PFSK-1 (cell line): Measurements from ENCODE around the gene POC1B.

ENCODE experiments used
- FOXP2 ChIP-seq: optimal IDR thresholded peaks from 2 replicates; pipeline ENCODE3; 2011; ENCODE audit warnings: borderline replicate concordance, control low read depth, inconsistent platforms; ENCODE audit not compliant: insufficient read depth; ENCODE audit errors: extremely low read length, extremely low read depth
- POLR2AphosphoS5 ChIP-seq: IDR thresholded peaks from 2 replicates; pipeline ENCODE4 v1.6.1; 2012; ENCODE audit warnings: low read depth, mild to moderate bottlenecking, control low read depth, low read length, moderate library complexity
- SIN3A ChIP-seq: IDR thresholded peaks from 2 replicates; pipeline ENCODE4 v1.6.1; 2012; ENCODE audit warnings: mild to moderate bottlenecking, low read length, moderate library complexity, borderline replicate concordance; ENCODE audit not compliant: insufficient read depth
- TAF1 ChIP-seq: IDR thresholded peaks from 2 replicates; pipeline ENCODE4 v1.6.1; 2012; ENCODE audit warnings: low read length, control low read depth, borderline replicate concordance; ENCODE audit not compliant: insufficient read depth
- TF ChIP-seq, protein P1 (sequence below), 2 experiments: IDR thresholded peaks; 2 replicates each; pipeline versions ENCODE4 v1.6.1 to v1.8.0; 2011 to 2012; ENCODE audit warnings: low read depth in 2 of 2, low read length in 2 of 2, control low read depth in 1 of 2, inconsistent platforms in 1 of 2, mild to moderate bottlenecking in 1 of 2, moderate library complexity in 1 of 2; ENCODE audit not compliant: insufficient read depth in 1 of 2

POC1B gene

DNA sequence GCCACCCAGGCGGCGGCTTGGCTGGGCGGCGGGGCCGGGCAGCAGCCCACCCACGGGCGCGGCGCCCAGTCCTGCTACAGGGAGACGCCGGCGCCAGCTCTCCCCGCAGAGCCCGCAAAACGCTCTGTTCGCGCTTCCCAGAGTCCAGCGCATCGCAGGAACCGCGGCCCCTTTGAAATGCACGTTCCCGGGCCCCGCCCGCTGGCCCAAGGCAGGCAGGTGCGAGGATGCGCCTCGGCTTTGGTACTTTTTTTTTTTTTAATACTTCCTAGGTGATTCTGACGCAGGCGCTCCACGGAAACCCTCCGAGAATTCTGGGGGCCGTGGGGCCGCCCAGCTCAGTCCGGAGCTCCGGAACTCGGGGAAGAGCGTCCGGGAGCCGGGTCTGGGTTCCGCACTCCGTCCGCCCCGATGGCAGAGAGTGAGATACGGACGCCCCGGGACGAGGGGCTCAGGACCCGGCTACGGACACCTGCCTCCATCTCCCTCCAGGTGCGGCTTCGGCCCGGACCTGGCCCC is 483 bp downstream of the POC1B start:
- TF ChIP-seq FOXP2 = no peak
- TF ChIP-seq TAF1 = no peak
- TF ChIP-seq, protein P1, sequence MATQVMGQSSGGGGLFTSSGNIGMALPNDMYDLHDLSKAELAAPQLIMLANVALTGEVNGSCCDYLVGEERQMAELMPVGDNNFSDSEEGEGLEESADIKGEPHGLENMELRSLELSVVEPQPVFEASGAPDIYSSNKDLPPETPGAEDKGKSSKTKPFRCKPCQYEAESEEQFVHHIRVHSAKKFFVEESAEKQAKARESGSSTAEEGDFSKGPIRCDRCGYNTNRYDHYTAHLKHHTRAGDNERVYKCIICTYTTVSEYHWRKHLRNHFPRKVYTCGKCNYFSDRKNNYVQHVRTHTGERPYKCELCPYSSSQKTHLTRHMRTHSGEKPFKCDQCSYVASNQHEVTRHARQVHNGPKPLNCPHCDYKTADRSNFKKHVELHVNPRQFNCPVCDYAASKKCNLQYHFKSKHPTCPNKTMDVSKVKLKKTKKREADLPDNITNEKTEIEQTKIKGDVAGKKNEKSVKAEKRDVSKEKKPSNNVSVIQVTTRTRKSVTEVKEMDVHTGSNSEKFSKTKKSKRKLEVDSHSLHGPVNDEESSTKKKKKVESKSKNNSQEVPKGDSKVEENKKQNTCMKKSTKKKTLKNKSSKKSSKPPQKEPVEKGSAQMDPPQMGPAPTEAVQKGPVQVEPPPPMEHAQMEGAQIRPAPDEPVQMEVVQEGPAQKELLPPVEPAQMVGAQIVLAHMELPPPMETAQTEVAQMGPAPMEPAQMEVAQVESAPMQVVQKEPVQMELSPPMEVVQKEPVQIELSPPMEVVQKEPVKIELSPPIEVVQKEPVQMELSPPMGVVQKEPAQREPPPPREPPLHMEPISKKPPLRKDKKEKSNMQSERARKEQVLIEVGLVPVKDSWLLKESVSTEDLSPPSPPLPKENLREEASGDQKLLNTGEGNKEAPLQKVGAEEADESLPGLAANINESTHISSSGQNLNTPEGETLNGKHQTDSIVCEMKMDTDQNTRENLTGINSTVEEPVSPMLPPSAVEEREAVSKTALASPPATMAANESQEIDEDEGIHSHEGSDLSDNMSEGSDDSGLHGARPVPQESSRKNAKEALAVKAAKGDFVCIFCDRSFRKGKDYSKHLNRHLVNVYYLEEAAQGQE (IDR thresholded peaks at IDR 0.05; ENCODE audit: insufficient read depth in 1 of 2, low read depth in 2 of 2, low read length in 2 of 2) = no peak
- no peak for TF ChIP-seq SIN3A
- TF ChIP-seq POLR2AphosphoS5 = no peak

DNA sequence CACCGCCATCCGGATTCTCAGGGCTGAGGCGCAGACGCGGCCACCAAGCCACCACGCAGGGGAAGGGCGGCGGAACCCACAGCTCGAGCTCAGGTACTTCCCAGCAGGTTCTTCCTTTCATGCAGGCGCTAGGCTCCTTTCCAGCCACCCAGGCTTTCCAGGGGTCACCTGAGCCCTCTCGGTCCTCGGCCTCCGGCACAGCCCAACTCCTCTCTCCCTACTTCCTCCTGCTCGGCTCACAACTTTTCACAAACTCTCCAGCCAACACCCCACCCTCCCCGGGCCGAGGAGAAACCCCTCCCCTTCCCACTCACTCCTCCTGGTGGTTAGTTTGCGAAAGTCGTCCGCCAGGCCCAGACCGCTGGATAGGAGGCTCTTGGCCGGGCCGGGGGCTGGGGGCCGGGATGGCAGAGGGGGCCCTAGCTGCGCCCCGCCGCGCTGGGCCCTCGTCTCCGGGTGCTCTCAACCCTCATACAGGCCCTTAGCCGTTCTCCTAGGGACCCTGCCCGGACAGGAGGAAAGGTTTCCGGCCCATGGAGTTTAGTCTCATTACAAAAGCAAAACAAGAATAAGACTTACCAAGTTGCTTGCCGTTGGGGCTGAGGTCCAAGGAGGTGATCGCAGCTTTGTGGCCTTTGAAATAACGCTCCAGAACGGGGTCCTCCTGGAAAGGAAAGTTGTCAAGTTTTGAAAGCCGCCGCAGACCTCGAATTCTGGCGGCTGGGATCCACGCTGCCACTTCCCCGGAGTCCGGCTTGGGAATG is 1.1 kb downstream of the POC1B start, which contains the start of gene GALNT4:
TSS of gene GALNT4 (minus strand) at position 256 of the 764 bp plus-strand sequence. CDS start at position 9, 247 bp downstream.
- TF ChIP-seq TAF1 = no peak
- TF ChIP-seq POLR2AphosphoS5 = peak; percentile 52; the same call in 1 of the 2 replicates
- TF ChIP-seq, protein P1 (IDR thresholded peaks at IDR 0.05; ENCODE audit: insufficient read depth in 1 of 2, low read depth in 2 of 2, low read length in 2 of 2) = 0 out of 4 replicates have a peak, but pooled peaks of 1 of the 2 experiments have one; percentile 8
- TF ChIP-seq FOXP2 = peak; percentile 26
- TF ChIP-seq SIN3A = no peak

DNA sequence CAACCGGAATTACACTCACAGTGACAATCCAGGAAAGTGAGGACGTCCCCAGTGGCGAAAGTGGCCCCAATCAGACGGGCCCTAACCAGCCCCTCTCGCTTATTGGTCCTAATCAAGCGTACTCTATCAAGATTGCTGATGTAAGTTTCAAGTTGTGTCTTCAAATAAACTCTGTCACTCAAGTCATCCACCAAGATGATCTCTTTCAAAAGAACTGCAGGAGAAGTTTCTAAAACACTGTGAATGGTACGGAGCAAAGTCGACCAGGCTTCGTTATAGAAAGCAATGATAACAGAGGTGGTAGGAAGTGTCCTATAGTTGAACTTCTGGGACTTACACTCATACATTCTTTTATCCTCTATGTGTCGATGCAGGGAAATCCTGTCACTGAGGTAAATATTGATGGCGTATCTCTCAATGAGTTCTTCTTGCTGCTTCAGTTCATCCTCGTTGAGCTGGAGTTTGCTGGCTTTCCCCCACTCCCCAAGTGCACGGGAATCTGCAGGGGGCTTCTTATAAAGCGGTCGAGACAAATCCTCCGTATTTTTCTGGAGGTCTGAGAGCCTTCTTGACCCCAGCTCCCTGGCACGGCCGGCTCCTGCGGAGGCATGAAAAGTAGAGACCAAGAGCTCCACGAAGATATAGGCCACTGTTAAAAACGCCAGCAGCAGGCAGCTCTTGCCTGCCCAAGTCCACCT is 1.9 kb downstream of the POC1B start:
- no peak for TF ChIP-seq FOXP2
- TF ChIP-seq, protein P1 (IDR thresholded peaks at IDR 0.05; ENCODE audit: insufficient read depth in 1 of 2, low read depth in 2 of 2, low read length in 2 of 2) = no peak
- TF ChIP-seq SIN3A = no peak
- TF ChIP-seq TAF1 = no peak
- TF ChIP-seq POLR2AphosphoS5 = no peak

DNA sequence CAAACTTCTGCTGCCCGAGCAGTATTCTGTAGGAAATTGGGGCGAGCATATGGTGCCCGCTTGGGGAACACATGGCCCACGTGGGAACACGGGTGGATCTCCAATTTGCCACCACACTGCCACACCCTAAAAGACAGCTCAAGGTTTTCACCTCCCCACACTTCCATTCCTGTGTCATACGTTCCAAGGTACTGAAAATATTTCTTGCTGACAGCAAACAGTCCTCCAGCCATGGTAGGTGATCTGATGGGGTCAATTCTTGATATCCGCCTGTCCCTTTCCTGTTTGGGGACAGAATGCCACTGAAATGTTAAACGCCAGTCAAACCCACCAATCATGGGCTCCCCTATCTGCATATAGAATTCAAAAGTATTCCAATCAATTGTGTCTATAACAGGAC is 2.5 kb downstream of the POC1B start:
- TF ChIP-seq FOXP2 = no peak

DNA sequence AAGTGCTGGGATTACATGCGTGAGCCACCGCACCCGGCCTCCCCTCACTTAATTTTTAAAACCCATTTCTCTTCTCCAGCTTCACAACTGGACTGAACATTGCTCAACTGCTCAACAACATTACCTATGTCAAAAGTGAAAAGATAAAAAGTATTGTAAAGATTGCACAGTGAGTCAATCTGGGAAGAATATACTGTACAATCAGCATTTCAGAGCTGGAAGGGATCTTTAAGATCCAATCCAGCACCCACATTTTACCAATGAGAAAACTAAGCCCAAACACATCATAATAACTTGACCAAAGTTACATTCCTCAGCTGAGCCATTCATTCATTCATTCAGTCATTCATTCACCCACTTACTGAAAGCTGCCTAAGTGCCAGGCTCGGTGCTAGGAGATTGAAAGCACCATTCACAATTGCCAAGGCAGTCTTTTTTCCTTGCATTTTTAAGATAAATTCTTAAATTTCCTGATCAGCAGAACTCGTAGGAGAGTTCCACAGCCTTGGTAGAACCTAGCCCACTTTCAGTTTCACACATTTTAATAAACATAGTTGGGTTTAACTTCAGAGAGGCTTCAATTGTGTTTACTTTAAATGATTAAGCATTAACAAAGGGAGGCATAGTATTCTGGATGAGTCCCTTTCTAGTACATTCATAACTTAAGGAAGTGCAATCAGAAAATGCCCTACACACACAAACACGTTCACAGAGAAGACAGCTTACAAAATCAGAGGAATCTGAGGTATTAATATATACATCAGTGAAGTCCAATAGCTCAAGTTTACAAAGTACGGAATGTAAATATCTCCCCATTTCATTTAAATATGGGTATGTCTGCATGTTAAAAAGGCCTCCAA is 4.3 kb downstream of the POC1B start:
- TF ChIP-seq, protein P1 (IDR thresholded peaks at IDR 0.05; ENCODE audit: insufficient read depth in 1 of 2, low read depth in 2 of 2, low read length in 2 of 2) = no peak
- TF ChIP-seq SIN3A (no peak), POLR2AphosphoS5 (no peak), TAF1 (no peak), FOXP2 (no peak)
